ENCODE data around the gene PPHLN1.

- TF ChIP-seq CTCF (IDR thresholded peaks at IDR 0.05) (no peak), POLR2A (IDR thresholded peaks at IDR 0.05) (no peak)
Observed at GRCh38 chr12:42291680-42292079, 34.3 kb upstream of the PPHLN1 start.
